H1 (cell line): ENCODE measurements around the gene SLC7A9. TPM values are rescaled to one million over a fixed set of nuclear protein-coding genes. Genes with fewer than 3 reads are reported as not detected.

Experiments
- CTCF ChIA-PET: fragments of 300-600 bp; sonication (Branson Sonifier 250); formaldehyde crosslinking; loops from one replicate; lab custom pipeline; 2021; ENCODE audit not compliant: partially characterized antibody; lab: Charles Lee
- POLR2A ChIA-PET: fragments of 300-600 bp; sonication (Branson Sonifier 250); formaldehyde crosslinking; loops from one replicate; lab custom pipeline; 2021; ENCODE audit warnings: inconsistent platforms; ENCODE audit not compliant: partially characterized antibody; lab: Charles Lee
- DNase-seq, 2 experiments: peaks; one replicate each; pipeline versions ENCODE4 v3.0.0 to v3.0.0-alpha.2; 2010 to 2022; ENCODE audit warnings: low spot score in 2 of 2, low read depth in 1 of 2, mixed read lengths in 1 of 2
- FAIRE-seq: peaks from 2 replicates; lab custom pipeline; 2011; peaks lifted over from hg19 to GRCh38; lab: Jason Lieb, UNC
- H2AFZ ChIP-seq: 2 replicates; pipeline ENCODE4 v1.8.1; 2012; ENCODE audit warnings: low read length, inconsistent platforms
- H2AK5ac ChIP-seq: 2 replicates; pipeline ENCODE4 v1.6.1; 2013; ENCODE audit warnings: low read depth, low read length
- H2BK120ac ChIP-seq: replicated peaks from 2 replicates; pipeline ENCODE3; 2013; ENCODE audit warnings: low read depth, low read length, inconsistent platforms
- H2BK12ac ChIP-seq: 2 replicates; pipeline ENCODE4 v1.6.1; 2013; ENCODE audit warnings: low read depth, low read length
- H2BK15ac ChIP-seq: 2 replicates; pipeline ENCODE4 v1.6.1; 2013; ENCODE audit warnings: low read length
- H2BK20ac ChIP-seq: 2 replicates; pipeline ENCODE4 v1.6.1; 2013; ENCODE audit warnings: low read length
- H2BK5ac ChIP-seq: 2 replicates; pipeline ENCODE4 v1.6.1; 2013; ENCODE audit warnings: low read depth, low read length
- H3K14ac ChIP-seq: 2 replicates; pipeline ENCODE4 v1.6.1; 2013; ENCODE audit warnings: inconsistent platforms; ENCODE audit not compliant: insufficient read length
- H3K18ac ChIP-seq: 2 replicates; pipeline ENCODE4 v1.6.1; 2013; ENCODE audit warnings: low read length; ENCODE audit errors: extremely low read depth
- H3K23ac ChIP-seq: 2 replicates; pipeline ENCODE4 v1.6.1; 2013; ENCODE audit warnings: inconsistent platforms; ENCODE audit not compliant: insufficient read length
- H3K23me2 ChIP-seq: 2 replicates; pipeline ENCODE4 v1.6.1; 2013; ENCODE audit warnings: low read depth, low read length
- H3K27ac ChIP-seq: 2 replicates; pipeline ENCODE4 v1.6.1; 2011; ENCODE audit warnings: low read depth, low read length, inconsistent platforms
- H3K27me3 ChIP-seq, 4 experiments: replicated peaks in 1 of 4; 1 replicate in 1 of 4; 2 replicates in 3 of 4; pipeline versions ENCODE4 v1.6.1 to v1.8.1; 2011 to 2013; ENCODE audit warnings: low read length in 3 of 4, mild to moderate bottlenecking in 3 of 4, inconsistent platforms in 2 of 4, mixed read lengths in 2 of 4, moderate library complexity in 1 of 4; ENCODE audit not compliant: control insufficient read depth in 3 of 4, insufficient read depth in 3 of 4; ENCODE audit errors: extremely low read depth in 1 of 4
- H3K36me3 ChIP-seq, 4 experiments: 2 replicates each; pipeline versions ENCODE4 v1.6.1 to v1.8.1; 2011 to 2013; ENCODE audit warnings: mild to moderate bottlenecking in 4 of 4, low read length in 3 of 4, moderate library complexity in 2 of 4, control low read depth in 1 of 4, inconsistent platforms in 1 of 4; ENCODE audit not compliant: insufficient read depth in 4 of 4, control insufficient read depth in 2 of 4
- H3K4ac ChIP-seq: replicated peaks from 2 replicates; pipeline ENCODE3; 2013; ENCODE audit warnings: low read length, low read depth, mixed read lengths, inconsistent platforms; ENCODE audit not compliant: insufficient read length
- H3K4me1 ChIP-seq, 4 experiments: replicated peaks in 1 of 4; 1 replicate in 1 of 4; 2 replicates in 3 of 4; pipeline versions ENCODE4 v1.6.1 to v1.8.1; 2011 to 2013; ENCODE audit warnings: low read length in 3 of 4, inconsistent platforms in 2 of 4, mixed read lengths in 1 of 4; ENCODE audit not compliant: insufficient read depth in 4 of 4, control insufficient read depth in 3 of 4
- H3K4me2 ChIP-seq, 2 experiments: 2 replicates each; pipeline versions ENCODE4 v1.6.1 to v1.8.1; 2011 to 2013; ENCODE audit warnings: low read depth in 2 of 2, low read length in 2 of 2, control low read depth in 1 of 2, inconsistent platforms in 1 of 2, mild to moderate bottlenecking in 1 of 2; ENCODE audit not compliant: insufficient read depth in 1 of 2
- H3K4me3 ChIP-seq, 4 experiments: fragments of 200-600, 300-600 bp in 1 of 4; sonication (generic), shearing (Covaris generic), sonication (Bioruptor Twin) in 1 of 4; 2 replicates each; pipeline versions ENCODE4 v1.5.1 to v1.8.1; 2011 to 2016; ENCODE audit warnings: low read length in 4 of 4, low read depth in 3 of 4, control low read depth in 2 of 4, inconsistent platforms in 2 of 4, mild to moderate bottlenecking in 2 of 4, mixed read lengths in 1 of 4, moderate library complexity in 1 of 4; ENCODE audit not compliant: insufficient read depth in 2 of 4; ENCODE audit errors: extremely low read depth in 1 of 4
- H3K56ac ChIP-seq: replicated peaks from 2 replicates; pipeline ENCODE3; 2013; ENCODE audit warnings: low read depth, mild to moderate bottlenecking, mixed read lengths, low read length, inconsistent platforms; ENCODE audit not compliant: insufficient read length
- H3K79me1 ChIP-seq: 2 replicates; pipeline ENCODE4 v1.6.1; 2013; ENCODE audit warnings: low read depth, low read length, control low read depth
- H3K79me2 ChIP-seq, 2 experiments: 2 replicates each; pipeline versions ENCODE4 v1.6.1 to v1.8.1; 2012 to 2013; ENCODE audit warnings: low read length in 2 of 2, mild to moderate bottlenecking in 2 of 2, inconsistent platforms in 1 of 2; ENCODE audit not compliant: insufficient read depth in 2 of 2, control insufficient read depth in 1 of 2
- H3K9ac ChIP-seq, 4 experiments: replicated peaks in 1 of 4; 1 replicate in 1 of 4; 2 replicates in 3 of 4; pipeline versions ENCODE4 v1.6.1 to v1.8.1; 2011 to 2013; ENCODE audit warnings: low read depth in 3 of 4, low read length in 3 of 4, control low read depth in 2 of 4, mild to moderate bottlenecking in 2 of 4, moderate library complexity in 2 of 4, inconsistent platforms in 1 of 4; ENCODE audit errors: extremely low read depth in 1 of 4
- H3K9me3 ChIP-seq, 2 experiments: 2 replicates each; pipeline versions ENCODE4 v1.6.1 to v1.8.1; 2012 to 2013; ENCODE audit warnings: mild to moderate bottlenecking in 2 of 2, moderate library complexity in 2 of 2, control low read depth in 1 of 2, inconsistent platforms in 1 of 2, low read depth in 1 of 2, low read length in 1 of 2, mixed read lengths in 1 of 2; ENCODE audit not compliant: insufficient read depth in 2 of 2
- H4K20me1 ChIP-seq, 2 experiments: replicated peaks in 1 of 2; 2 replicates each; pipeline versions ENCODE3 to v1.8.1; 2011 to 2013; ENCODE audit warnings: inconsistent platforms in 2 of 2, low read length in 2 of 2, mild to moderate bottlenecking in 1 of 2; ENCODE audit not compliant: insufficient read depth in 2 of 2, control insufficient read depth in 1 of 2
- H4K5ac ChIP-seq: 2 replicates; pipeline ENCODE4 v1.6.1; 2013; ENCODE audit warnings: low read length, low read depth, mixed read lengths, inconsistent platforms; ENCODE audit not compliant: insufficient read length
- H4K8ac ChIP-seq: 2 replicates; pipeline ENCODE4 v1.8.0; 2013; ENCODE audit warnings: mild to moderate bottlenecking, moderate library complexity, low read length, inconsistent platforms; ENCODE audit not compliant: insufficient read depth; ENCODE audit errors: extremely low read depth
- H4K91ac ChIP-seq: replicated peaks from 2 replicates; pipeline ENCODE3; 2013; ENCODE audit warnings: low read length, mixed read lengths, inconsistent platforms; ENCODE audit not compliant: insufficient read length
- BACH1 ChIP-seq: IDR thresholded peaks from 2 replicates; pipeline ENCODE4 v1.6.1; 2012; ENCODE audit warnings: low read length, improper control_type of control experiment
- CHD1 ChIP-seq: IDR thresholded peaks from 2 replicates; pipeline ENCODE4 v1.6.1; 2012; ENCODE audit warnings: low read depth, low read length, improper control_type of control experiment
- CHD2 ChIP-seq: IDR thresholded peaks from 2 replicates; pipeline ENCODE4 v1.6.1; 2012; ENCODE audit warnings: low read length, improper control_type of control experiment
- JUN ChIP-seq: IDR thresholded peaks from 2 replicates; pipeline ENCODE4 v1.6.1; 2011; ENCODE audit warnings: low read depth, mild to moderate bottlenecking, improper control_type of control experiment, low read length
- JUND ChIP-seq: IDR thresholded peaks from 2 replicates; pipeline ENCODE4 v1.6.1; 2011; ENCODE audit warnings: mild to moderate bottlenecking, improper control_type of control experiment, low read length
- KDM1A ChIP-seq: fragments of 200-600, 300-600 bp; sonication (generic); IDR thresholded peaks from 2 replicates; pipeline ENCODE4 v1.7.1; 2016; ENCODE audit warnings: mild to moderate bottlenecking, low read length, borderline replicate concordance
- MAFK ChIP-seq: IDR thresholded peaks from 2 replicates; pipeline ENCODE4 v1.6.1; 2012; ENCODE audit warnings: low read depth, mild to moderate bottlenecking, improper control_type of control experiment, low read length
- NRF1 ChIP-seq: IDR thresholded peaks from 2 replicates; pipeline ENCODE4 v1.6.1; 2011; ENCODE audit warnings: mild to moderate bottlenecking, low read depth, low read length, improper control_type of control experiment
- SIN3A ChIP-seq, 2 experiments: IDR thresholded peaks in 1 of 2; conservative IDR thresholded peaks in 1 of 2; 2 replicates each; pipeline ENCODE4 v1.6.1; 2011 to 2012; ENCODE audit warnings: low read length in 2 of 2, improper control_type of control experiment in 1 of 2, low read depth in 1 of 2, mild to moderate bottlenecking in 1 of 2
- TBP ChIP-seq: IDR thresholded peaks from 2 replicates; pipeline ENCODE4 v1.6.1; 2011; ENCODE audit warnings: low read depth, low read length, improper control_type of control experiment
- WGBS, 2 experiments: shearing (Covaris generic) in 1 of 2; methylation state at CpG; one replicate each; pipeline versions ENCODE4 v1.1.6 to v1.1.7; 2013 to 2015; ENCODE audit warnings: low lambda C conversion rate in 2 of 2, mixed read lengths in 2 of 2, inconsistent platforms in 1 of 2, low coverage in 1 of 2, missing lambda C conversion rate in 1 of 2; ENCODE audit not compliant: insufficient replicate concordance in 2 of 2, insufficient coverage in 1 of 2, insufficient read length in 1 of 2; ENCODE audit errors: extremely low coverage in 1 of 2, missing lambda C conversion rate in 1 of 2; 5-methylcytosine and 5-hydroxymethylcytosine counted together
- polyA plus RNA-seq, 7 experiments: library from polyadenylated mRNA; depleted of rRNA in 3 of 7; stranded (reverse) in 5 of 7; unstranded in 2 of 7; fragments of >200 nt in 5 of 7; fragments of 200-250 nt in 2 of 7; gene quantifications; 1 replicate in 5 of 7; 2 replicates in 1 of 7; 4 replicates in 1 of 7; pipeline versions ENCODE4 v1.2.1 to v1.2.3, GENCODE V29; 2011 to 2013; ENCODE audit warnings: missing spikeins in 2 of 7, mixed read lengths in 2 of 7
- total RNA-seq: library from RNA; stranded (reverse); fragmentation: NEBNext Ultra II Directional; extraction: Animal tissue kit (Norgen Biotek cat#: 25700); gene quantifications from 2 replicates; pipeline ENCODE4 v1.2.1, GENCODE V29; 2021

SLC7A9 gene
- total and polyA plus RNA-seq, 2 of the 8 experiments (the other 6 are each of a cell fraction or from before 2014, with no cell fraction given): 0.15 TPM; not detected in 1

DNA sequence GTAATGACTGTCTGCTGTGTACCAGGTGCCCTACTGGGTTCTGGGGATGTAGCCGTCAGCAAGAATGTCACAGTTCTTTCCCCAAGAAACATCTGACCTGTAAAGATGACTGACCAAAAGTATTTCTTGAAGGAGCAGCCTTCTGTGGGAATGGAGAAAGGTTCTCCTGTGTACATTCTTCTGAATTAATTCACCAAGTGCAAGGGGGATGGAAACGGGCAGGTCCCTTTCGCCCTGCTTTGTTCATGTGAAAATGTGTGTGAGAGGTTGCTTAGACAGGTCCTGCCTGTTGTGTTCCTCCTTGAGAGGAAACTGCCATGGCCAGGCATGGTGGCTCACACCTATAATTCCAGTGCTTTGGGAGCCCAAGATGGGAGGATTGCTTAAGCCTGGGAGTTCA lies 57.0 kb downstream of the SLC7A9 start:
- Histone ChIP-seq H2AFZ (no peak overlapping the region), H2BK5ac (no peak overlapping the region), H3K18ac (no peak overlapping the region), H3K79me2 (no peaks in the 10 kb centered on the region), H2BK120ac (no peak overlapping the region), H3K56ac (no peak overlapping the region), H3K4me2 (no peak overlapping the region), H3K9me3 (no peaks in the 10 kb centered on the region), H2BK15ac (no peak overlapping the region), H3K14ac (no peak overlapping the region), H4K91ac (no peak overlapping the region), H4K8ac (no peak overlapping the region), H2BK12ac (no peak overlapping the region), H3K4me1 (peaks cover 0 to 15% (median 7%) of the 10 kb centered on the region in 4 experiments; a peak in 5 of 7 replicates), H4K20me1 (no peaks in the 10 kb centered on the region), H3K4me3 (no peak overlapping the region), H2AK5ac (no peak overlapping the region), H3K36me3 (no peaks in the 10 kb centered on the region), H3K23me2 (no peaks in the 10 kb centered on the region), H2BK20ac (no peak overlapping the region), H3K27me3 (peaks cover 0 to 4% (median 0%) of the 10 kb centered on the region in 4 experiments; a peak in 1 of 7 replicates), H3K27ac (no peak overlapping the region), H3K79me1 (no peaks in the 10 kb centered on the region), H3K4ac (no peak overlapping the region), H3K9ac (no peak overlapping the region), H4K5ac (no peak overlapping the region), H3K23ac (no peak overlapping the region)
- POLR2A ChIA-PET: no interaction called here
- FAIRE-seq (no peak), DNase-seq (no peak)
- CTCF ChIA-PET: interaction anchor here (0.9 kb wide), 1 partner anchor 11 kb away, joined by 3 read pairs; no protein-coding TSS in a partner anchor
- 92% methylated on average over 3 of the region's 3 CpGs; no CpG with 5 or more reads in 1 of the 2 experiments for WGBS, 2 experiments
- no peak for TF ChIP-seq TBP
- no peak for TF ChIP-seq KDM1A
- TF ChIP-seq SIN3A (conservative IDR thresholded peaks at IDR 0.05 in 1 of 2, IDR thresholded peaks at IDR 0.05 in 1 of 2; ENCODE audit: low read depth in 1 of 2, low read length in 2 of 2): no peak
- no peak for TF ChIP-seq MAFK
- no peak for TF ChIP-seq JUND
- no peak for TF ChIP-seq CHD2
- TF ChIP-seq JUN: no peak
- TF ChIP-seq BACH1: no peak
- TF ChIP-seq CHD1: no peak
- no peak for TF ChIP-seq NRF1
